Muscle of back (tissue), 11 donors: ENCODE results near the gene IL3RA. TPM values are rescaled to one million over a fixed set of nuclear protein-coding genes. Genes with fewer than 3 reads are reported as not detected.

ENCODE experiments used
- DNase-seq, 3 donors: peaks; one replicate each; pipeline versions ENCODE4 v3.0.0 to v3.0.0-alpha.2; 2013
- polyA plus RNA-seq, 10 donors: library from polyadenylated mRNA; unstranded; fragments of 120-200 nt; gene quantifications; one replicate each; pipeline ENCODE4 v1.2.1, GENCODE V29; 2013; ENCODE audit not compliant: insufficient read length in 10 of 10

The IL3RA gene
- polyA plus RNA-seq, 10 donors, result 12.6 to 25.0 (median 15.7) TPM

DNA sequence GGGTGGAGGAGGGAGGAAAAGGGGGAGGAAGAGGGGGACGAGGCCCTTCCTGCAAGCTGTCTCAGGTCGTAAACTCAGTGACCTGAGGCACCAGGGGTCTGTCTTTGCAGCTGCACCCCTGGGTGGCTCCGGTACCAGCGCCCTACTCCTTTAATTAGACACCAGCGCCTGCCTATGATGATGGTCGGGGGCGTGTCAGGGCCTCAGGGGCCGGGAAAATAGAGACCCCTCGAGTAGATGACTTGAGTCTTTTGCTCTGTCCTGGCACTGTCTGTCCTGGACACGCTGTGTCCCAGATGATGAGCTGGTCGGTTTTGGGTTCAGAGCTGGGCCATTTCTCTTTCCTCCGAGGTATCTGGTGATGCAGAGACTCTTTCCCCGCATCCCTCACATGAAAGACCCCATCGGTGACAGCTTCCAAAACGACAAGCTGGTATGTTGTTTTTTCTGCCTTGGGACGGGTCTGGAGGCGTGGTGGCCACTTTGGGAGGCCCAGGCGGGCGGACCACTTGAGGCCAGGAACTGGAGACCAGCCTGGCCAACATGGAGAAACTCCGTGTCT, 44.2 kb downstream of the IL3RA start:
- DNase-seq, result no peak

DNA sequence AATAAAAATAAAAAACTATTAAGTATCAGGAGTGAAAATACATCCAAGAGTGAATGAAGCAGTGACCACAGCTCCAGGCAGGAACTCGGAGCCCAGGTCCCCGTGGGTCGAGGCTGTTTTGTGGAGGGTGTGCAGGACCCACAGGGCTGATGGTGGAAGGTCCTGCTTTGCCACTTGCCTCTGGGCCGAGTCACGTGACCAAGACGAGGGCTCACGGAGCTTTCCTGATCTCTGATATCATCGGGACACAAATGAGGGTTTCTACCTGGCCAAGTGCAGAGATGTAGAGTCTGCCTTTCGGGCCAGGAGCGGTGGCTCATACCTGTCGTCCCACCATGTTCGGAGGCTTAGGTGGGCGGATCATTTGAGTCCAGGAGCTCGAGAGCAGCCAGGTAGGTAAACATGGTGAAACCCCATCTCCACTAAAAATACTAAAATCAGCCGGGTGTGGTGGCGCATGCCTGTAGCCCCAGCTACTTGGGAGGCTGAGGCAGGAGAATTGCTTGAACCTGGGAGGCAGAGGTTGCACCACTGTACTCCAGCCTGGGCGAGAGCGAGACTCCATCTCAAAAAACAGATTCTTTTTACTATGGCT, 48.2 kb downstream of the IL3RA start:
- no peak for DNase-seq

DNA sequence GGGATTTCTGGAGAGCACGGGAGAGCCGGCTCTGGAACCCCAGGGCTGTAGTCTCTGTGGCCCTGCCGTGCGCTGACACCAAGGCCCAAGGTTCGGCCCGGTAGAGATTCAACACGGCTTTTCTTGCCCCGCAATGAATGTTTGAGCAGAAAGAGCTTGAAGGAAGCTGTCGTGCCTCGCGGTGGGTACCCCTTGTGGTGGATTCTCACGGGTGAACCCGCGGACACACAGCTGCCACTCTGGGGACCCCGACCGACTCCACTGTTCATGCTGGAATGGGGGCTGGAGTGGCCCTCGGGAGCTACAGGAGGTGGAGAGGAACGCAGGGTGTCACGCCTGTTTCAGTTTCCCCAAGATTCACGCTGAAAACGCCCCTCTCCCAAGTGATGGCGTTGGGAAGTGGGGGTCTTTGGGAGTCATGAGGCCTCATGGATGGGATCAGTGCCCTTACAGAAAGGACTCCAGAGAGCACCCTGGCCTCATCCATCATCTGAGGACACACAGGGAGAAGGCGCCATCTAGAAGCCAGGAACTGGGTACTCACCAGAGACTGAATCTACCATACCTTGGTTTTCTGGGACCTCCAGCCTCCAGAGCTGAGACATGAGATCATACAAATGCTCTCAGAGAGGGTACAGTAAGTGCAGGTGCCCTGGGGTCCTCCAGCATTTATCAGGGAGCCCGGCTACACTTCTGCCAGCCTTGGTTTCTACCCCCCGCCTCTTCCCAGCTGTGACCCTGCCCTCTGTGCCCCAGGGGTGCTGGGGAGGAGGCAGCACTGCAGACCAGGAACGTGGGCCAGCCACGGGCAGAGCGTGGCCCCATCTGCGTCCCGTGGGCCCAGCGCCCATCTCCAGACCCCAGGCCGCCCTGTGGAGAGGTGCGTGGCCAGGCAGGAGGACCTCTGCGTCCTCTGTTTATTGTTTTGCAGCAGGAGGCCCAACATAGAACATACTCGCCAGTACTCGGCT, 49.0 kb downstream of the IL3RA start:
- DNase-seq, result no peak

DNA sequence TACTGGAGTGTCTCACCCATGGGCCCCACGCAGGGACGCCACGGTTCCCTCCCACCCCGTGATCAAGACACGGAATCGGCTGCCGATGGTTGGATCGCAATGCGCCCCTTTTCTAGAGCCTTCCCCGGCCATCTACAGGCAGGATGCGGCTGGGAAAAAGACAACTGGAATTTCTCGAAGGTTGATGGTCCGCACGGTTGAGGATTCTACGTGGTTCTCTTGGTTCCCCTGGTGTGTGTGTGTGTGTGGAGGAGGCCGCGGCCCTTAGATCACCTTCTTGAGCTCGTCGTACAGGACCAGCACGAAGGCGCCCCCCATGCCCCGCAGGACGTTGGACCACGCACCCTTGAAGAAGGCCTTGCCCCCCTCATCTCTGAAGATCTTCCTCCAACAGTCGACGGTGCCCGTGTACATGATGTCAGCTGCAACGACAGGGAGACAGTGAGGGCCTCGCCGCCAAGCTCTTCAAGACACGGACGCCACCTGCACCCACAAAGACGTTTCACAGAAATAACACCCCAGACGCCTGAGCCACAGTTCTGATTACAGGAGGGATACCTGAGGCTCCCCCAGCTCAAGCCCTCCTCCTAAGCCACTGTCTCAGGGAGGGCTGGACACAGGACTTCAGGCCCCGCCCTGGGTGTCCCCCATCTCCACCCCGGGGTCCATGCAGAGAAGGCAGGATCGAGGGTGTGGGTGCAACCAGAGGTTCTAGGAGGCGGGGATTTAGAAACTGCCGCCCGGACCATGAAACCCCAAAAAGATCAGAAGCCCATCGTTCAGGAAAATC, 49.9 kb downstream of the IL3RA start:
- no peak for DNase-seq

DNA sequence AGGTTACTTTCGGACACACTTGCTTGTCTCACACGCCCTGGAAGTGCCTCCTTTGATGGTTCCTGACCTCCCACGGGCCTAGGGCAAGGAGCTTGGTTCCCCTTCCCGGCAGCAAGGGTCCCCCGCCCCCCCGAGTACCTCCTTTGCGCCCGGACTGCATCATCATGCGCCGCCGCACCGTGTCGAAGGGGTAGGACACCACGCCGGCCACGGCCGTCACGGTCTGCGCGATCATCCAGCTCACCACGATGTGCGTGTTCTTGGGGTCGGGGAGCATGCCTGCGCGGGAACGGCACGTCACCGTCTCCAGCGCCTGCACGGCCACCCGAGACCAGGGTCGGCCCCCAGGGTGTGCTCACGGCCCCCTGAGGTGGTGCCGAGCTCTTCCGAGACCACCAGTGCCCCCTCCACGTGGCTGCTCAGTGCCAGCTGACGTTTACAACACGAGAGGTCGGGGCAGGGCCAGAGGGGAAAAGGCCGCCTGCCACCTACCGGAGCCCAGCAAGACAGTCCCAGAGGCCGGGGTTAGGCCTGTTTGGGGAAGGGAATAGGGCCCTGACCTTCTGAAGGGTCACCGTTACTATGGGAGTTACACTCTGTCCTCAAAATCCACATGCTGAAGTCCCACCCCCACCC, 50.7 kb downstream of the IL3RA start:
- no peak for DNase-seq

DNA sequence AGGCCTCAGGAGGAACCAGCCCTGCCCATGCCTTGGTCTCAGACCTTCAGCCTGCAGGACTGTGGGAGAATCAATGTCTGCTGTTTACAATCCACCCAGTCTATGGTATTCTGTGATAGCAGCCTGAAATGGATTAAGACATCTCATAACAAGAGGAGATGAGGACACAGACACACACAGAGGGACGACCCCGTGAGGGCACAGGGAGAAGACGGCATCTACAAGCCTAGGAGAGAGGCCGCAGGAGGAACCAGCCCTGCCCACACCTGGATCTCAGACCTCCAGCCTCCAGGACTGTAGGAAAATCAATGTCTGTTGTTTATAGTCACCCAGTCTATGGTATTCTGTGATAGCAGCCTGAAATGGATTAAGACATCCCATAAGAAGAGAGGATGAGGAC, 52.1 kb downstream of the IL3RA start:
- no peak for DNase-seq

DNA sequence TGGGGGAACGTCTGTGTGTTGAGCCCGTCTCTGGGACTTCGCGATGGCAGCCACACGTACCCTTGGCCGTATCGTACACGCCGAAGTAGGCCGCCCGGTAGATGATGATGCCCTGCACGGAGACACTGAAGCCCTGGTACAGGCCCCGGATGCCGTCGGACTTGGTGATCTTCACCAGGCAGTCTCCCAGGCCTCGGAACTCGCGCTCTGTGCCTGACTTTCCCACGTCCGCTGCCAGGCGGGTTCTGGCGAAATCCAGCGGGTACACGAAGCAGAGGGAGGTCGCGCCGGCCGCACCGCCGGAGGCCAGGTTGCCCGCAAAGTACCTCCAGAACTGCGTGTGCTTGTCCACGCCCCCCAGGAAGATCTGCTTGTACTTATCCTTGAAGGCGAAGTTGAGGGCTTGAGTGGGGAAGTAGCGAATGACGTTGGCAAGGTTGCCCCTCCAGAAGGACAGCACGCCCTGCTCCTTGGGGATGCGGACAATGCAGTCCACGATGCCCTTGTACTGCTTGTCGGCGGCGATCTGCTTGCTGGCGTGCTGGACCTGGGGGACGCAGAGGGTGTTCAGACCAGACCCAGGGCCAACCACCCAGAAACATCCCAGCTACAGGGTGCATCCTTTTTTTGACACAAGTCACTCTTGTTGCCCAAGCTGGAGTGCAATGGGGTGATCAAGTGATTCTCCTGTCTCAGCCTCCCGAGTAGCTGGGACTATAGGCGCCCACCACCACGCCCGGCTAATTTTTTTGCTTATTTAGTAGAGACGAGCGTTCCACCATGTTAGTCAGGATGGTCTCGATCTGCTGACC, 52.8 kb downstream of the IL3RA start:
- DNase-seq, result no peak

DNA sequence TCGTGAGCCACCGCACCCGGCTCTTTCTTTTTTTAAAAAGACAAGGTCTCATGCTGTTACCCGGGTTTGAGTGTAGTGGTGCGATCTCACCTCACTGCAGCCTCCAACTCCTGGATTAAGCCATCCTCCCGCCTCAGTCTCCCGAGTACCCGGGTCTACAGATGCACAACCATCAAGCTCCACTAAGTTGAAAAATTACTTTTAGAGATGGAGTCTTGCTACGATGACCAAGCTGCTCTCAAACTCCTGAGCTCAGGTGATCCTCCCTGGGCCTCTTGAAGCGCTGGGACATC, 53.4 kb downstream of the IL3RA start:
- DNase-seq, result no peak

DNA sequence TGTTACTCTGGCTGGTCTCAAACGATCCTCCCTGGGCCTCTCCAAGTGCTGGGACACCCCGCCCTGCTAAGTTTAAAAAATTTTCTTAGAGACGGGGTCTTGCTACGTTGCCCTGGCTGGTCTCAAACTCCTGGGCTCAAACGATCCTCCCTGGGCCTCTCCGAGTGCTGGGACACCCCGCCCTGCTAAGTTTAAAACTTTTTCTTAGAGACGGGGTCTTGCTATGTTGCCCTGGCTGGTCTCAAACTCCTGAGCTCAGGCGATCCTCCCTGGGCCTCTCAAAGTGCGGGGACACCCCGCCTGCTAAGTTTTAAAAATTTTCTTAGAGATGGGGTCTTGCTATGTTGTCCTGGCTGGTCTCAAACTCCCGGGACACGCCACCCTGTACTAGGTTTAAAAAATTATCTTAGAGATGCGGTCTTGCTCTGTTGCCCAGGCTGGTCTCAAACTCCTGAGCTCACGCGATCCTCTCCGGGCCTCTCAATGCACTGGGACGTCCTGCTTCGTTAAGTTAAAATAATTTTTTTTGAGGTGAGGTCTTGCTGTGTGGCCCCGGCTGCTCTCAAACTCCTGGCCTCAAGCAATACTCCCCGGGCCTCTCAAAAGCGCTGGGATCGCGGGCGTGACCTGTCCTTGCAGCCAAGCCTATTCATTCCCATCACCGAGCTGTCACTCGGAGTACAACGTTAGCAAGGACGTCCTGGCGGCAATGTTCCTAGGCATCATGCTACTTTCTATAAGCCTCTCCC, 54.2 kb downstream of the IL3RA start:
- DNase-seq, result no peak

DNA sequence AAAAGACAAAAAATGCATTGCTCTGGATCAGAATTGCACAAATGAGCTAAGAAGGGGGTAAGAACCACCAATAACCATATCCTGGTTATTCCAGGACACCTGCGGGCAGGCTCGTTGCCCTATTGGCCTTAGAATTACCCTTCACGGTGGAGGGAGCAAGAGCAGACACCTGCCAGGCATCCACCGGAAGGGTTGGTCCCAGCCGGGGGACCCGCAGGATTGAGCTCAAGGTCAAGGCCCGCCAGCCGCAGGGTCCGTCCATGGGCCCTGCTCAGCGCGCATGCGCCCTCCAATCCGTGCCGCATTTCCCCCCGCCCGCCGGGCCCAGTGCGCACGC, 54.8 kb downstream of the IL3RA start:
- peak in 1 of 3 donors; percentile 96 for DNase-seq

DNA sequence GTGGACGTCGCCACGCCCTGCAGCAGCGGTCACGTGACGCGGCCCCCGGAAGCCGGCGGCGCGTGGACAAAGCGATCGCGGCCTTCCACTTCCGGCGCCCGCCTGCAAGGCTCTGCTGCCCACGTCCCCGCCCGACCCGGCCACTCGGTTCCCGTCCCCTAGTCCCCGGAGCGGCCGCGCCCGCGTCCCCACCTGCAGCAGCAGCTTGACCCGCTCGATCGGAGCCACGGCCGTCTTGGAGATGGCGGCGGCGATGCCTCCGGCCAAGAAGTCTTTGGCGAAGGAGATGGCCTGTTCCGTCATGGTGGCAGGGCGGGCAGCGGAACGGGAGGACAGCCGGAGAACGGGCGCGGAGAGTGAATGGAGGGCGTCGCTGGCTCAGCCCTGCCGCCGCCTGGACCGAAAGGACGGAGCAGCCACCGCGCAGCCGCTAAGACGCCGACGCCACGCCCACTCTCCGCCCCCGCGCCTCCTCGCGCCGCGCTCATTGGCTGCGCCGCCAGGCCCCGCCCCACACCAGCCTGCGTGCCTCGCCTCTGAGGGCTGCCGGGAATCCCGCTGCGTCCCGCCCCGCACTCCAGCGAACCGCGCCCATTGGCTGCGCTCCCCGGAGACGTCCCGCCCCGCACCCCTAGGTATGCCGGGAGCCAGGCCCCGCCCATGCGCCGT, 55.3 kb downstream of the IL3RA start, which contains the start of gene SLC25A6:
TSS of gene SLC25A6 (minus strand) at position 407 of the 669 bp plus-strand sequence. CDS start at position 303, 104 bp downstream.
- DNase-seq, result peak; percentile 98 to 99 (median 98)

DNA sequence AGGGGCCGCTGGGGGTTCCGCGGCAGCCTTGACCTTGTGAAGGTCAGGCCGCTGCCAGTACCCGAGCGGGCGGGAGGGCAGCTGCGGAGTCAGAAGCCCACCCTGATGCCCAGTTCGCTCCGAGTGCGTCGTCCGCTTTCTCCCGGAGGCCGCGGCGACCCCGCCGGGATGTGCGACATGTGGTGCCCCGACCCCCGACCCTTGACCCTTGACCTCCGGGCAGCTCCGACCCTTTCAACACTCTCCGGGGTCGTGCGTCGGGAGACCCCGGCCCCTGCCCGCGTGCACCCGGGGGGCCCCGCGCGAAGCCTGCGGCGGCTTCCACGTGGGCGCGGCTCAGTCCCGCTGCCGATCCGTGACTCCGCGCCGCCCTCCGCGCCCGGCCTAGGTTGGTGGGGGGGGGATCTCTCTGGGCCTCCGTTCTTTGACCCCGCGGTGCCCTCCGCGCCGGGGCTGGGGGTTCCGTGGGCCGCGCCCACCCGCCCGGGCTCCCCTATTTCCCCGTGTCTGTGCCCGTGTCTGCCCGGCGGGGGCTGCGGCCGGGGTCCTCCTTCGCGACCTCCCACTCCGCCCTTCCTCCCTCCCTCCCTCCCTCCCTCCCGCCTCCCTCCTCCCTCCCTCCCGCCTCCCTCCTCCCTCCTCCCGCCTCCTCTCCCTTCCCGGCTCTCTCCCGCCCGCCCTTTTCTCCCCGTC, 55.9 kb downstream of the IL3RA start:
- peak in 2 of 3 donors; percentile 74 to 84 for DNase-seq

DNA sequence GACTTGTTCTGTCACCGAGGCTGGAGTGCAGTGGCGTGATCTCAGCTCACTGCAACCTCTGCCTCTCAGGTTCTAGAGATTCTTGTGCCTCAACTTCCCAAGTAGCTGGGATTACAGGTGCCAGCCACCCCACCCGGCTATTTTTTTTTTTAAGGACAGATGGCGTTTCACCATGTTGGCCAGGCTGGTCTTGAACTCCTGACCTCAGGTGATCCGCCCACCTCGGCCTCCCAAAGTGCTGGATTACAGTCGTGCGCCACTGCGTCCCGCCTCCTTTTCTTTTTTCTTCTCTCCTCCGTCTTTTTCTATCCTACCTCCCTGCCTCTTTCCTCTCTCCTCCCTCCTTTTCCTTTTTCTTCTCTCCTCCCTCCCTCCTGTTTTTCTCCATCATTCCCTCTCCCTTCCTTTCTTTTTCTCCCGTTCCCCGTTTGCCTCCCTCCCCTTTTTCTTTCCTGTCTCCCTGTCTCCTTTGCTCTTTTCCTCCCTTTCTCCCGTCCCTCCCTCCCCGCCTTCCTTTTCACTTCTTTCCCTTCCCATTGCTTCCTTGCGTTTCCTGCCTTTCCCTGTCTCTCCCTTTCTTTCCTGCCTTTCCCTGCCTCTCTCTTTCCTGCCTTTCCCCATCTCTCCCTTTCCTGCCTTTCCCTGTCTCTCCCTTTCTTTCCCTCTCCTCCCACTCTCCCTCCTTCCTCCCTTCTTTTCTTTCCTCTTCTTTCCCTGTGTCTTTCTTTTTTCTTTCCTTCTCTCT, 57.5 kb downstream of the IL3RA start:
- no peak for DNase-seq

DNA sequence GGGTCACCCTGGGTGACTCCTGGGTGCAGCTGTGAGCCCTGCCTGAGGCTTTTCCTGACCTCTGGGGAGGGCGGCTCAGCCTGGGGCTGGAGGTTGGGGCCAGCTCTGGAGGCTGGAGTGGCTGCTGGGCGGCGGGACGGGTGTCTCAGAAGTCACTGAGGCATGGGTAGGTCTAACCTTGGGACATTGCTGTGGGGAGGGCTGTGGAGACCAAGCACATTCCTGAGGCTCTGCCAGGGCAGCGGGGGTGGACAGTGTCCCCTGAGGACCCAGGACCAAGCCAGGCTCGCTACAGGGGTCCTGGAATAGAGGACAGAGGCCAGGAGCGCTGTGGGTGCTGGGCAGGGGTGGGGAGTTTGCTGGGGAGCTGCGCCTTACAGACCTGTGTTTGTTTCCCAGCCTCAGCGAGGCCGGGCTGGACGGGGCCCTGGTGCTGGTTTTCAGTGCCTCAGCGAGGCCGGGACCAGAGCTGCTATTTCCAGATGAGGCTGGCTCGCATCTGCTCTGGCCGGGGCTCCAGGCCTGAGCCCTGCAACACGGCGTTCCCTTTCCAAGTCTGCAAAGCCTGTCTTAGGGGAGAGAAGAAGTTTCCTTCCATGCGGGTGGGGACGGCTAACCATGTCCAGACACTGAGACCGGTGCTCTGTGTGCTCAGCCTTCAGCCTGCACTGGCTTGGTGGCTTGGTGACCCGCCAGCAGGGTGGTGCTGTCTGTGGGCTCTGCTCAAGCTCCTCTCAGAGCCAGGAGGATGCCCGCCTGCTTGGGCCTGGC, 58.3 kb downstream of the IL3RA start:
- DNase-seq, result peak in 2 of 3 donors; percentile 40

DNA sequence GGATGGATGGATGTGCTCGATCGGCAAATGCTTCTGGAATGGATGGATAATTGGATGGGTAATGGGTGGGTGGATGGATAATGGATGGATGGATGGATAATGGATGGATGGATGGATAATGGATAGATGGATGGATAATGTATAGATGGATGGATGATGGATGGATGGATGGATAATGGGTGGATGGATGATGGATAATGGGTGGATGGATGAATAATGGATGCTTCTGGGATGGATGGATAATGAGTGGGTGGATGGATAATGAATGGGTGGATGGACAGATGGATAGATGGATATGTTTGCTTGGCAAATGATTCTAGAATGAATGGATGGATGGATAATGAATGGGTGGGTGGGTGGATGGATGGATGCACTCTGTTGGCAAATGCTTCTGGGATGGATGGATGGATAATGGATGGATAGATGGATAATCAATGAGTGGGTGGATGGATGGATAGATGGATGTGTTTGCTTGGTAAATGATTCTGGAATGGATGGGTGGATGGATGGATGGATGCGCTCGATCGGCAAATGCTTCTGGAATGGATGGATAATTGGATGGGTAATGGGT, 59.1 kb downstream of the IL3RA start:
- DNase-seq, result no peak

DNA sequence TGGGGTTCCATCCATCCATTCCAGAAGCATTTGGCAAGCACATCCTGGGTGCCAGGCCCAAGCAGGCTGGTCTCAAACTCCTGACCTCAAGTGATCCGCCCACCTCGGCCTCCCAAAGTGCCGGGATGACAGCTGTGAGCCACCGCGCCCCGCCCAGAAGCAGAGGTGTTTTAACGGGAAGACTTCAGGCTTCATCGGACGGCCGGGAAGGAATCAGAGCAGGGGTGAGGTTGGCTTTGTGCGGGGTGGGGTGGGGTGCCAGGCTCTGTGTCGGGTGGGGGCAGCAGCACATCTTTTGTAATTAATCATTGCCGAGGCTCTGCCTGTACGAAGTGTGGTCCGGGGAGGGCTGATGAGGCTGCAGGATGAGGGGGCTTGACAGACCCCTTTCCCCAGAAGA, 60.4 kb downstream of the IL3RA start:
- DNase-seq, result no peak
